Vagina (tissue), 2 donors: ENCODE data around the gene PRKCE.

ENCODE experiments used
- CTCF ChIP-seq, 3 experiments: fragments of 450-650 bp in 2 of 3; fragments of 200-600 bp in 1 of 3; sonication (generic) in 1 of 3; IDR thresholded peaks; one replicate each; pipeline ENCODE4 v1.5.1; 2017 to 2019; ENCODE audit warnings: antibody characterized with exemption in 3 of 3, mild to moderate bottlenecking in 2 of 3, moderate library complexity in 2 of 3
- POLR2AphosphoS5 ChIP-seq, 2 donors: sonication (generic); formaldehyde crosslinking; IDR thresholded peaks; one replicate each; pipeline ENCODE4 v1.9.0; 2017; ENCODE audit warnings: antibody characterized with exemption in 2 of 2, mild to moderate bottlenecking in 2 of 2, low read depth in 1 of 2; ENCODE audit not compliant: insufficient read depth in 1 of 2

- no peak for TF ChIP-seq CTCF (IDR thresholded peaks at IDR 0.05)
- no peak for TF ChIP-seq POLR2AphosphoS5 (IDR thresholded peaks at IDR 0.05; ENCODE audit: insufficient read depth in 1 of 2, low read depth in 1 of 2)
Observed at GRCh38 chr2:45834858-45835257, 183.4 kb downstream of the PRKCE start.
